Ammon's horn (tissue), 1 donor: Measurements from ENCODE around the gene DDR2.
A peak's percentile ranks its signal among the peaks of the same experiment; 100 is the strongest.
"Not testable (repeated sequence)": the region's sequence is repeated elsewhere in the genome, so short reads cannot be mapped to it uniquely, and the experiment has no call there.

Experiments
- DNase-seq: peaks from one replicate; pipeline ENCODE4 v3.0.0-alpha.2; 2016; ENCODE audit warnings: low spot score

The DDR2 gene

DNA sequence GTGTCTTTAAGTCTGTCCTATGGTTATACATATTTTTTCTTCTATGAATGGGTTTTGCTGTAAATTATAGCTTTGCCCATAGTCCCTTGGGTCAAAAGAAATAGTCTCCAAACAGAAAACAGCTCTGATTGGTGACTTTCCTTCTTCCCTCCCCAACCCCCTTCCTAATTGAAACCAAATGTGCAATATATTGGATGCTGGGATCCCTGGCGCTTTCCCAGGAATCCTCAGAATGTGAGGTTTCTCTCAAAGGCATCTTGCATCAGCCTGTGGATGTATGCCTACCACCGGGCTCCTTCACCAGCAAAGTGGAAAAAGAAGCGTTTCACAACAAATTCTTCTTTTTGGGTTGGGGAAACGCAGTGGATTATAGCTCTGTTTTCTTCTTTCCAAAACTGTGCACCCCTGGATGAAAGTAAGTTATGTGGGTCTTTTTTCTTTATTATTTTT is at the start of gene DDR2:
Gene DDR2, plus strand, starts transcription at position 248 of the 450 bp plus-strand sequence. CDS start 86,600 bp downstream, outside the sequence.
- no peak for DNase-seq

DNA sequence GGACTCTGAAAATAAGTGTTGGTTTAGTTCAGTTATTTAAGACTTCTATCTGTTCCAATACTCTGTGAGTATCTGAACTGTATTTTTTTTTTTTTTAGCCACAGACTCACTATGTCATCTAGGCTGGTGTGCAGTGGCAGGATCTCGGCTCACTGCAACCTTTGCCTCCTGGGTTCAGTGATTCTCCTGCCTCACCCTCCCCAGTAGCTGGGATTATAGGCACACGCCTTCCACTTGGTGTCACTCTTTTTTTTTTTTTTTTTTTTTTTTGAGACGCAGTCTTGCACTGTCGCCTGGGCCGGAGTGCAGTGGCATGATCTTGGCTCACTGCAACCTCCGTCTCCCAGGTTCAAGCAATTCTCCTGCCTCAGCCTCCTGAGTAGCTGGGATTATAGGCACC is 49.4 kb upstream of the DDR2 start:
- not testable (repeated sequence) for DNase-seq

DNA sequence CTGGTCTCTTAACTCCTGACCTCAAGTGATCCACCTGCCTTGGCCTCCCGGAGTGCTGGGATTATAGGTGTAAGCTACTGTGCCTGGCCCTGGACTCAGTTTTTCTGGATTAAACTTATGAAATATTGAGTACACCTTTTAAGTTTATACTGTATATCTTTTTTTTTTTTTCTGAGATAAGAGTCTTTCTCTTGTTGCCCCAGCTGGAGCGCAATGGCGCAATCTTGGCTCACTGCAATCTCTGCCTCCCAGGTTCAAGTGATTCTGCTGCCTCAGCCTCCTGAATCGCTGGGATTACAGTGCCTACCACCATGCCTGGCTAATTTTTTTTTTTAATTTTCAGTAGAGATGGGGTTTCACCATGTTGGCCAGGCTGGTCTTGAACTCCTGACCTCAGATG is 47.2 kb upstream of the DDR2 start:
- DNase-seq = not testable (repeated sequence)

DNA sequence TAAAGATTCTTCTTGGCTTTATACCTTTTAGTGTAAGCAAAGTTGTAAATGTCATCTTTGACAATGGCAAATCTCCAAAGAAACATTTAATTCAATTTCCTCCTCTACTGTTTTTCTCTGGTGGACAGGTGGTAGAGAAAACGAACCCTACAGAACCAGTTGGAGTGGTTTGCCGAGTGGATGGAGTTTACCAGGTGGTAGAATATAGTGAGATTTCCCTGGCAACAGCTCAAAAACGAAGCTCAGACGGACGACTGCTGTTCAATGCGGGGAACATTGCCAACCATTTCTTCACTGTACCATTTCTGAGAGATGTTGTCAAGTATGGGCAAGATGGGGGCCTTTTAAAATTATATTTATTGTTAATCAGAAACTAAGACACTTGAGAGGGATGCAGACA is 44.9 kb upstream of the DDR2 start:
- no peak for DNase-seq

DNA sequence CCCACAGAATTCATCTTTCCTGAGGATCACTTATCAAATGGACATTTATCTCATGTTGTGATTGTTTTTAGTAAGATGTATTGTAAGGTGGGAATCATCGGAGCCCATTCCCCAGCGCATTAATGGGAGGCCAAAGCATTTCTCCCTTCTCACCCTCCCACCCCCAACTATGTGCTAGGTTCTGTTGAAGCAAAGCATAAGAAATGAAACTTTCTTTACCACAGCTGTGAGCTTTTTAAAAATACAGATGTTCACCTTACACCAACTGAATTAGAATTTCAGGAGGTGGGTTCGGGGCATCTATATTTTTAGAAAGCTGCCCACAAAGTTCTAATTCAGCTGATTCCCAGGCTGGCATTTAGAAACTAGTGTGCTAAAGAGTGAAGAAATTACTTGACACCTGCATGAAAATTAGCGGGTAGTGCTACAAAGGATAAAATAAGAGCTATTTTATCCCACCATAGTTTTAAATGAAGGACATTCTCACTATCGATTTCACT is 44.5 kb upstream of the DDR2 start:
- DNase-seq = no peak

DNA sequence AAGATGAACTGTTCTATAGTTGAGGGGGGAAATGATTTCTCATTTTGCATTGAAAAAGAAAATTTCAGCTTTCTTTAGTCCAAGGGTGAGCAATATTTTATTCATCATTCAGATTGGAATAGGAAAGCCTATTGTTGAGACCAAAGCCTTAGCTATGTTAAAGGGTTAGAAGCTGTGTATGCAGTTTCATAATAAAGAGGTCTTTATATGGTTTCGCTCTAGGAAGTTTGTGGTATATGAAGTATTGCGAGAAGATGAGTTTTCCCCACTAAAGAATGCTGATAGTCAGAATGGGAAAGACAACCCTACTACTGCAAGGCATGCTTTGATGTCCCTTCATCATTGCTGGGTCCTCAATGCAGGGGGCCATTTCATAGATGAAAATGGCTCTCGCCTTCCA is 42.2 kb upstream of the DDR2 start:
- no peak for DNase-seq

DNA sequence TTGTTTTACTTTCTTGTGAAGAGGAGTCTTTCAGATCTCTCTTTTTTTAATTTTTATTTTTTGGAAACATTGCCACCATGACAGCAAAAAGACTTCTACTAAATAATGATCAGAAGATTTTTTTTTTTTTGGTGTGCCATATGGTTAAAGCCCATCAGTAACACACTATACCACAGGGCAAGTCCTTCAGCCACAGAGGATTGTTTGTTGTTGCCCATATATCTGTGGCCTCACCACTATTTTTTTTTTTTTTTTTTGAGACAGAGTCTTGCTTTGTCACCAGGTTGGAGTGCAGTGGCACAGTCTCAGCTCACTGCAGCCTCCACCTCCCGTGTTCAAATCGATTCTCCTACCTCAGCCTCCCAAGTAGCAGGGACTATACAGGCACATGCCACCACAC is 41.6 kb upstream of the DDR2 start:
- no peak for DNase-seq

DNA sequence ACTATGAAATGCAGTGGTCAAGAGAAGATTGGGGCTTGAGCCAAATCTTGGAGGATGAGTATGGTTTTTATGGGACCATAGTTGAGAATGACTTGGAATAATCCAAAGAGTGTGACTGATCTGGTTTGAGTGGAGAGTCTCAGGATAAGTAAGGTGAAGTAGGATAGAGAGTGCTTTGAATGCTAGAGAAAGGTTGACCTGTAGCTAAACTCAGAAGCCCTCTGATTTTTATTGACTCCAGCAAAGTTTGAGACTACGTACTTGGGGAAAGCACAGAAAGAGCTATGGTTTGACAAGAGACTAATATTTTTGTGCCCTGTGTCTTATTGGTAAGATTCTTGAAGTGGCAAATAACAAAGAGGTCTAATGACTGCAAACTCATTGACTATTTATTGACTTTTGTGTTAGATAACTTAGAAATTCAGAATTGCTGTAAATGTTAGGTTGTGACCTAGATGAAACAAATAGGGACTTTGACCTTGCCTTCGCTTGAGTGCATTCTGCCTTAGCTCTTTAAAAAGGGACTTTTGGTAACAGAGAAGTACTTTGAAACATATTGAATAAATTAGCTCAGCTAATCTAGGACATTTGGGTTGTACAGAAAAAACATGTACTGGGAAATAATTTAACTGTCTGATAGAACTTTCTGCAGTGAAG is 35.6 kb upstream of the DDR2 start:
- DNase-seq = no peak

DNA sequence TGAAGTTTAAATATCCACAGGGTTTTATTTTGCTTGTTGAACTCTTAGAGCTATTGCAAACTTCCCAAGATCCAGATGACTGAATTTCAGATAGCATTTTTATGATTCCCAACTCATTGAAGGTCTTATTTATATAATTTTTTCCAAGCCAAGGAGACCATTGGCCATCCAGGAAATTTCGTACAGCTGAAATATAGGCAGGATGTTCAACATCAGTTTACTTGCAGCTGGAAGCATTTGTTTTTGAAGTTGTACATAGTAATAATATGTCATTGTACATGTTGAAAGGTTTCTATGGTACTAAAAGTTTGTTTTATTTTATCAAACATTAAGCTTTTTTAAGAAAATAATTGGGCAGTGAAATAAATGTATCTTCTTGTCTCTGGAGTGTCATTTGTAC is 32.8 kb upstream of the DDR2 start:
- DNase-seq = no peak

DNA sequence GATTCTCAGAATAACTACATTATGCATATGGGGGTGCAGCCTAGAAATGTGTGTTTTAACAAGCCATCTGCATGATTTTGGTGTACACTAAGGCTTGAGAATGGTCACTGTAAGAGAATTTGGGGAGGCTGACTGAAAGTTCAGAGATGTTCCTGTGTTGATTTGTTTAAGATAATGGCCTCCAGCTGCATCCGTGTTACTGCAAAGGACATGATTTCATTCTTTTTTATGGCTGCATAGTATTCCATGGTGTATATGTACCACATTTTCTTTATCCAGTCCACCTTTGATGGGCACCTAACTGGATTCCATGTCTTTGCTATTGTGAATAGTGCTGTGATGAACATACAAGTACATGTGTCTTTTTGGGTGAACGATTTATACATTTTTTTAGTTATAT is 29.1 kb upstream of the DDR2 start:
- not testable (repeated sequence) for DNase-seq

DNA sequence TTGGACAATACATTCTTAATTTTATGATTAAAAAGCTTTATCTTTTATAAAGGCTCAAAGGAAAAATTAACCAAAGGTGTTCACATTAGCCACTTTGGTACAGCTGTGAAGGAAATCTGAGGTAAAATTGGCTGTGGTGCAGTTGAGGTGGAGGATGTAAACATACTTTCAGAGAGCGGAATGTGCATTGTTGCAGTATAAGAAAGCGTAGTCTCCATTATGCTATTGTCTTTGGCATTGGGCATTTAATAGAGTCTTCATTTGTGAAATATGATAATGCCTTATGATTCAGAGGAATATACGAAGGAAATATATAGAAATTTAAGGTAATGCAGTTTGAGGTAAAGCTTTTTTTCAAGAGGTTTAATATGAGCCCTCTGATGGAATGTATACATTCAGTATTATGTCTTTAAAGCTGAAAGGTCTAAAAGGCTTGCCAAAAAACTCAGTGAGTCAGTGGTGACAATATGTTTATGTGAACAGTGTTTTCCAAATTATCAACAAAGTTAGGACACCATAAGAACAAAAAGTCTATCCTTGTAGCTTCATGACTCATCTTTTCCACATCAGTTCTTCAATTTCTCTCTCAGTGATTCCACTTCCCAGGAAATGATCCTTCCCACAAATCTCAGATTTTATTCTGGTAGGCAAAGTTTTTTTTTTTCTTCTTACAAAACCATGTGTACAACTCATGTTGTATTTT is 26.9 kb upstream of the DDR2 start:
- peak; percentile 4 for DNase-seq

DNA sequence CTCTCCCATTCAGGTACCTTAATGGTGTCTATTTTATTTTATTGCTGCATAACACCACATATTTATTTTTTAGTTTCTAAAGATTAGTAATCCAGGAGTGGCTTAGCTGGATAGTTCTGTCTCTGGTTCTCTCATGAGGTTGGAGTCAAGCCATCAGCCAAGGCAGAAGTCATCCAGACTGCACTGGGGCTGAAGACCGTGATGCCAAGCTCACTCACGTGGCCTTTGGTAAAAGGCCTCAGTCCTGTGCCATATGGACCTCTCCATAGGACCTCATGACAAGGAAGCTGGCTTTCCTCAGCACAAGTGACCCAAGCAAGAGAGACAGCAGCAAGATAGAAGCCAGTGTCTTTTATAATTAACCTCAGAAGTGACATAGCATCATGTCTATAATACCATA is 23.0 kb upstream of the DDR2 start:
- no peak for DNase-seq

DNA sequence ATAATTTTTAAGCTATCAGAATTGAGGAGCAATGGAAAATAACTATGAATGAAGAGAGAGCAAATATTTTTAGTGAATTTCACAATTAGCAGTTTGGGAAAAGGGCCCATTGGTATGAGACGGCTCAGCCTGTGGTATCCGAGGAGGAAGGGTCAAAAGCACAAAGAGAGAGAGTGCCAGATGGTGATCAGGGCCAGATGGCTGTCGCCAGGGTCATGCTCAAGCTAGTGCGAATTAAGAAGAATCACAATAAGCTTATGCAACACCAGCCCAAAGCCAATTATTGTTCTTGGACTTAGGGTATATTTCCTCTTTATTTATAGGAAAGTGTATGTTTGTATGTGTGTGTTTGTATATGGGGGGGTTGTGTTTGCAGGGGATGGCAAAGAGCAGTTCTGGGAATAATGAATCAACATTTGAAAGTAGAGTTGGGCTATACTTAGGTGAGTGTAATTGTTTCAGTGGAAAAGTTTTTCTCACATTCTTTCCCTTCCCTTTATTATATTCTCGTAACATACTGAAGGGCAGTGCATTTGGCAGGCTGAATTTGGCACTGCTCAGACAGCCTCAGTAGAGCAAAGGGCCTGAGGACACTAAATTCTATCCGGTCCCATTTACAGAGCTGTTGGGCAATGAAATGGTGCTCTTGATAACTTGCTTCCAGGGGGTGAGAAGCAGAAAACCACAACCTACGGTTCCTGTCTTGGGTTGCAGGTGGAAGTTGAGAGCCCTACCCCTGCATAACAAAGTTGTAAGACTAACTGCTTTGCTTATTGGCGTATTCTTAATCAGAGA is 19.5 kb upstream of the DDR2 start:
- DNase-seq = no peak

DNA sequence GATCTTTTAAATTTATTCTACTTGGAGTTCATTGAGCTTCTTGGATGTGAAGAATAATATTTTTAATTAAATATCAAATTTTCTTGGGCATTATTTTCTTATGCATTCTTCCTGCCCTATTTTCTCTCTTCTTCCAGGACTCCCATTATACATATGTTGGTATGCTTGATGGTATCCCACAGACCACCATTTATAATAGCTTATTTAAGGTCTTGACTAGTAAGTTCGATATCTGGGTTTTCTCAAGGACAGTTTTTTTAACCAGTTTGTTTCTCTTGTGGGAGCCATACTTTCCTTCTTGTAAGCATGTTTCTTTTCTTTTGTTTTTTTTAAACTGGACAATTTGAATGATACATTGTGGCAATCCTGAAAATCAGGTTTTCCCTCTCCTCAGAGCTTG is 15.4 kb upstream of the DDR2 start:
- DNase-seq = no peak

DNA sequence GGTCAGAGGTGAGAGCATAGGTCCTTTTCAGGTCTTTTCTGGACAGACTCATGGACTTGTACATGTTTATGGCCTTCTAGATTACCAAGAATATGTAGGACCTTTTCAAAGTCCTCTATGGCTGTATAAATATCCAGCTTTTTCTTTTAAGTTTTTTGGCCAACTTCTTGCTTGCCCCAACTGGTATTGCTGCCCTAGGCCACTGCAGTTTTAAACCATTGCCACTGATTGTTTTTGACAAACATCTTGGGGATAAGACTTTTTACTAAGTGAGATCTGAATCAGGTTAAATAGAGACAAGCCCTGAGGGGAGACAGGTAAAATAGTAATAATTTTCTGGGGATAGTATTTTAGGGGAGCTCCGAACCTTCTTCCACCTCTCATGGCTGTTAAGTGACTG is 14.8 kb upstream of the DDR2 start:
- DNase-seq = no peak

DNA sequence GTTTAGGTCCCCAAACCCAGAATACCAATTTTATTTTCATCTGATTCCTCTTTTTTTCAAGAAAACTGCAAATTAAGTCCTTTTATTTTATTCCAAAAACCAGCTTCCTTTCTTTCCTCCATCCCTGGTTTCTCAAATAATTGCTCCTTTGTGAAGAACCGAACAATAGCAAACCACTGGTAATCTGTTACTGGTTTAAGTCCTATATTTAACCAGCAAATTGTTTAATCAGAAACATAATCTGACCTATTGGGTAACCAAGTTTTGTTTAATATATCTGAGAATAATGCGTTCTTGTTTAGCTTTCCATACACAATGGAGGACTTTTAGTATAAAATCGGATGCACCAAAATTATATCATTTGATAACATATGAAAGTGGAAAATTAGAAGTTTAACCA is 13.2 kb upstream of the DDR2 start:
- no peak for DNase-seq

DNA sequence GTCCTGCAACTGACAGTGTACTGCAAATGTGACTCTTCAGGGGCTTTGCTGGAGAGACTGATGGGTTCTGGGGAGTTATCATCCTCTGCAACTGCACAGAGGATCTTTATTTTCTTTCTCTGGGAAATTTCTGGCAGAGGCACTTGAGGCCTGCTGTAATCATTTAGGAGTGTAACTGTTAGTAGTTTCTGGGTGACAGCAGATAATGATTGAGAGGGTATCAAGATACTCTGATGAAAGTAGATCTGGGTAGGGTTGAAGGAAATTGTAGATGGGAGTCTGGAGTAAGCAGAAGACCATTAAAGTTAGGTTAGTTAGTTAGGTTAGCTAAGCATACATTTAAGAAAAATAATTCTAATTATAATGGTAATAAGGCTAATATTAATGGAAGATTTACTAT is 11.0 kb upstream of the DDR2 start:
- no peak for DNase-seq

DNA sequence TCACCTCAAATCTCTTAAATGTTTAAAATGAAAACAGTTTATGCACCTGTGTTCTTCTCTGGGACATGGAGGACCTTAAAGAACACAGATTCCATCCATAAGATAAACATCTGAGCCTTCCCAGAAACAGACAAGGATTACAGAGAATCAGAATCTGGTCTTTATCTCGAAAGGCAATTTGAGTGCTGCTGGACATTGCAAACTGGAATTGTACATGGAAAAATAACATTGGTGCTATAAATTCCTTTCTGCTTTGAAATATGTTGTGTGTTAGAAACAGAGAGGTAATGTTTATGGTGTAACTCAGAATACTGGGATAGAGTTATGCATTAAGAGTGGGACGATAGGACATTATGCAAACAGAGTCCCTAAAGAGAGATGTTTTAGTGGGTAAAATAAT is 6.6 kb upstream of the DDR2 start:
- no peak for DNase-seq

DNA sequence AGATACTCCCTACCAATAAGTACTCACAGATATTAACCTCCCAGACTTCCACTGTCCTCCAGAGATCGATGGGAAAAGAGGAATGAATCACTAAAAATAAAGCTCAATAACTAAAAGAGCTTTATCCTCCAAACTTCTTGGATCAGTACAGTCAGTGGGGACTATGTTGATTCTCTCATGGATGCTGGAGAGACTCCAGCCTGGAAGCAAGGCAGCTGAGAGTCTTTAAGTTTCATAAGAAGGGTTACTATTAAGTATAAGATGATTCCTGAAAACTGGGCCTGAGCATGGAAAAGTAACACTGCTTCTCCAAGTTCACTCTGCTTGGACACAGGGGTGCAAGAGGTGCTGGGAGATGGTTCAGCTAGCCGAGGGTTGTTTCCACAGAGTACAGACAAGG is 6.2 kb upstream of the DDR2 start:
- DNase-seq = no peak

DNA sequence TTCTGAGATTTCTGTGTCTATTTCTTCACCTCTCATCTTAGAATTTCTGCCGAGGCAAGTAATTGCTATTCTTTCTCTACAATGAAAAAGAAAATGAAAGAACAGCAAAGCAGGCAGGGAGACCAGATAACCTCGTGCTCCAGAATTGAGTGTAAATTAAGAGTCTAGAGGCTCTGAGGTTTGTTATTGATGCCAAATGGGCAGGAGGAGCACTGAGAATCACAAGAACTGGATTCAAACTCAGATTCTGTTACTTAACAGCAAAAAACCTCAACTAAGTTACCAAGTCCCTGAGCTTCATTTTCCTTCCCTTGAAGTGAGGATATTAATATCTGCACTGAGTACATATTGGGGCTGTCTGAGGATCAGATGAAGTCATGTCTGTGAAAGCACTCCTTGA is 5.5 kb upstream of the DDR2 start:
- no peak for DNase-seq

DNA sequence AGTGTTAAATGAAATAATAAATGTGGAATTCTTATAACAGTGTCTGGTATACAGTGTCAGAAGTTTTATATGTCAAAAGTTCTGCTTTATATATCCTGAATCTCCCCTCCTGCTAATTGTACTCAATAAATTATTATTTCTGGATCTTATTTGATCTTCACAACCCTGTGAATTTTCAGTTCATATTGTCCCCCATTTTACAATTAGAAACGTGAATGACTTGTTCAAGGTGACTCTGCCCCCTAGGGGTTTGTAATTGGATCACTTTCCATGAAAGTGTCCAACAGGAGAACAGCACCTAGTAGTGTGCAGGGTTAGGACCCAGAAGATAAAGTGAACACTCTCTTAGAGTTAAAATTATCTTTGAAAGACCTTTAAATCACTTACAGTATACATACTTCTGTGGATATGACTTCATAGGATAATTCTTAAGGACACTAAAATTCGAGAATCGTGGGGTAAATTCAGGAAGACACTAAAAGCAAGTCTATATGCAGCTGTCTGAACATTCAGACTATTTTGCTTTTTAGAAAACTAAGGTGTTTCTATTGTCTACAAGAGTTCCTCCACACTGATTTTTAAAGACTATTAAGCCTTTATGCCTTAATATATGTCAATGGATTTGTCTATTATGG is 4.5 kb upstream of the DDR2 start:
- DNase-seq = no peak

DNA sequence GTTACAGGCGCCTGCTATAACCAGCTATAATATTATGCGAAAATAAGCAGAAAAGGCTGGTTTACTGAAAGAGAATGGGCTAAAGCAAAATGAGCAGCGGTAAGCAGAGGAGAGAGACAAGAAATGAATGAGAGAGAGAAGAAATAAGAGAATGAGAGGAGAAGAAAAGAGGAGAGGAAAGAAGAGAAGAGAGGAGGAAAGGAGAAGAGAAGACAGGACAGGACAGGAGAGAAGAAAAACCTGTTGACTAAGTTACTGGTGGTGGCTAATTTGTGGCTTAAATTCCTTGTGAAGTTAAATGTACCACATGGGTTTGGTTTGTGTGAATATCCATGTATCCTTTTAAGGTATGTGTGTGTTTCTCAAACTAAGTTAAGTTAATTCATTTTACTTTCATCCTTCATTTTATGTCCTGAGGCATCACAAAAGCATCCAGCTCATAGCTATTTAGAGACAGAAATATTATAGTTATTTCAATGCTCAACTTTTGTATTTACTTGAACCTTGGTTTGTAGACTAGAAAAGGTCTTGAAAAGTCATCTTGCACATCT is 3.1 kb upstream of the DDR2 start:
- DNase-seq = no peak
